ENCODE results near the gene DUSP2.

The DUSP2 gene

DNA sequence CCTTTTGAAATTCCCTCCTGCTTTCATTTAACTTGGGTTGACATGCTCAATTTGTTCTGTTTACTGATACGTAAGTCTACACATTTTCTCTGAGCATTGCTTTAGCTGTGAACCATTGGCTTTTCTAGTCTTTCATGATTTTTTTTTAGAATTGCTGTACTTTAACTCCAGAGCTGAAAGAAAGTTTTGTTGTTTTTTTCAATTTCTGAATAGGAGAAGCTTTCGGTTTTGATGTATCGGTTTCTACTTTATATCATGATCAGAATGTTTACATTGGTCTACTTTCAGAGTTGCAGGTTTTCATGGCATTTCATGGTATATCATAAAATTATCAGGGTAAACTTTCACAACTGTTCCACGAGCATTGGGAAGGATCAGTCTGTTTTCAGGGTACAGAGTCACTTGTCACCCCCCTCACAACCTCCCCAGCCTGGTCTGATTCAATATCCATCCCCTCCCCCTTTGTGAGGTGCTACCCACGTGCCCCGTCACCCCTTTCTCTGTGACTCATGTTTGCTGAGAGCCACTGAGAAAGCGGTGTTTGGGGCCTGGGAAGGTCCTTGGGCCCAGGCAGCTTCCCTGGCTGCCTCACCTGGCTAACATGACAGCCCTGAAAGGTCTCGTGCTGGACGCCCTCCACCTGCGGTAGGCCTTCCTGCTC is 14.0 kb downstream of the DUSP2 start:
- DNase-seq (ENCODE audit: low read depth), result no peak

DNA sequence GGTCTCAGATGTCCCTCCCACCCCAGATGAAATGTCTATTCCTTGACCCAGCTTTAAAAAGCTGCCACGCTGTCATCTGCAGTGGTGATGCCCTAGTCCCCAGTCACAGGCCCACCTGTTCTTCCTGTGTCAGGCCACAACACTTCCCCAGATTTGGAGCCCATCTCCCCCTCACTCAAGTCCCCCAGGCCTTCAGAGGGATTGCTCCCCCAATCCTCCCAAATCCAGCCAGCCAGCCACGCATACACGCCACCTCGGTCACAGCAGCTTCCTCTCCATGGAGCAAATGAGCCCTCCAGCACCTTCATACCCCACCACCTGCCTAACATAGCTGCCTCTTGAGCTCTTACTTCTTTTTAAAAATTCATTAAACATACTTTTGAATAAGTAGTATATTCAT is 14.8 kb downstream of the DUSP2 start:
- no peak for DNase-seq (ENCODE audit: low read depth)

DNA sequence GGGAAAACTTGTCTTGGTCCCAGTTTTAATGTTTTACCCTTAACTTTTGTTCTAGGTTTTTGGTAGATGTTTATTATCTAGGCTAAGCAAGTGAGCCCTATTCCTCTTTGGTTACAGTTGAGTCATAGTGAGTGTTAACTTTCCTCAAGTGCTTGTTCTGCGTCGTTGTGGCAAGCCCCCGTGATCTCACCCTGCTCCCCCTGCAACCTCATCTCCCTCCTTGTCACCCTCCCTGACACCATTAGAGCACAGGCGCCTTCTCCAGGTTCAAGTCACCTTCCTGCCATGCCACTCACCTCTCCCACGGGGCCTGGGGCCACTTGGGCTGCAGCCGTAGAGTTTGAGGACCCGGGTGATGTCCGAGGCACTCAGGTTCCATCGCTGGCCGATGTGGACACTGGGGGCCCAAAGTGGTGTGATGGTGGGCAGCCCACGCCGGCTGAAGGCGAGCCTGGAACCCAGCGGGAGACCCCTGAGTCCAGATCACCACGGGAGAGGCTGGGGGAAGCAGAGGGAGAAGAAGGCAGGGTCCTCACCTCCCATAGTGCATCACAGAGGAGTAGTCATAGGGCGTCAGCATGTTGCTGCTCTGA is 15.6 kb downstream of the DUSP2 start:
- DNase-seq (ENCODE audit: low read depth), result no peak

DNA sequence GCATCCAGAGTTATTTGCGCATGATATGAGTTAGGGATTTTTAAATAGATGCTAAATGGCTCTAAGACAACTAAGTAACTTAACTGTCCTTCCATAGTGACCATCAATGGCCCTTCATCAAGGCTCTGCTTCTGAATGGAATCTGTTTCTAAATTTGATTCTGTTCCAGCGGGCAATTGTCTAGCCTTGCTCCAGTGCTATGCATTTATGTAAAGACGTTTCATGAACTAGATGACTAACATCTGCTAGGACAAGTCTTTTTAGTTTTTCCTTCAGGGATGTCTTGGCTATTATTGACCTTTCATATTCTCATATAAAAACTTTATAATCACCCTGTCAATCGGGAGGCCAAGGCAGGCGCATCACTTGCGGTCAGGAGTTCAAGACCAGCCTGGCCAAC is 16.8 kb downstream of the DUSP2 start:
- no peak for DNase-seq (ENCODE audit: low read depth)

DNA sequence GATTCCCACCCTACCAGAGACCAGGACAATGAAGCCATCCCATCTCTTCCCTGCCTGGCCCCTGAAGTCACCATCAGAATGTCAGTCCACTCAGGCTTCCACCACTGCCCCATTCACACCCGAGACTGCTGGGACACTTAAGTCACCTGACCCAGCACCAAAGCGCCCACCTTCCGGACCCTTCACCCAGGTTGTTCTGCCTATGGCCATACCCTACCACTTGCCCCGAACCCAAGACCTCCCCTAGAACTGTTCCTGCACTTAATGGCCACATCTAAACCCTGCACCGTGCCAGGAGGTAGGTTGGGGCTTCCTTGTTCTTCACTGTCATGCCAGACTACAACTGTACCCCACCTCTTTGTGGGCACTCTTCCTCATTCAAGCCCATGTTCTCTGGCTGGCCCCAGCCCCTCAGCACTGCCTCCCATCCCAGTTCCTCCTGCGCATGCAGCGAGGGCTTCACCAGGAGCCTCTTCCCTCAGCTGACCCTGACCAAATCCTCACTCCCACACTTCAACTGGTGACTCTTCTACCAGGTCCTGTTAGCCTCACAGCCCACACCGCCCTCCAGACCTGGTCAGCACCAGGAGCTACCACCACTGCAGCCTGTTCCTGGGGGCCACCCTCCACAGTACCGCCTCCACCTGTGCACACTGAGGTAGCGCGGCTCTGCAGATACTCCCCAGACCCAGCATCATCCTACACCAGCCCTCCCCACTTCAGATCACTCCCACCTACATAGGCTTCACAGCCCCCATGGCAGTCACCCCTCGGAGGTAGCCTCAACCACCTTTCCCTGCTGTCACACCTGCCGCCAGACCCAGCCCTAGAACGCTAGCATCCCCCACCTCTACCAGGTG is 20.6 kb downstream of the DUSP2 start:
- no peak for DNase-seq (ENCODE audit: low read depth)

DNA sequence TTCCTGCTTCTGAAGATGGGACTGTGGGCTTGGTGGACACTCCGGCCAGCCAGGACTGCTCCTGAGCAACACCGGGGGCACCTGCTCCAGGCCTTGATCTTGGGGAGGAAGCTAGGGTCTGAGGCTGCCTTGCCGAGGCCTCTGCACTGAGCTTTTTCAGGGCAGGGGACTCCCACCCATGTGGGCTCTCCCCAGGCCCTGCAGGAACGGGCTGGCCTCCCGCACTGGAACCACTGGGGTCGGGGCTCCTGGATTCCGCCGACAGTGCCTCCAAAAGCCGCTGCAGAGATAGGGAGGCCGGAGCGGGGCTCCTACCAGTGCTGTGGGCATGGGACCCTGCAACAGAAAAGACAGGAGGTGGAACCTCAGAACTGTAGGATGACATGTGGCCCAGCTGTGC is 21.3 kb downstream of the DUSP2 start:
- no peak for DNase-seq (ENCODE audit: low read depth)

DNA sequence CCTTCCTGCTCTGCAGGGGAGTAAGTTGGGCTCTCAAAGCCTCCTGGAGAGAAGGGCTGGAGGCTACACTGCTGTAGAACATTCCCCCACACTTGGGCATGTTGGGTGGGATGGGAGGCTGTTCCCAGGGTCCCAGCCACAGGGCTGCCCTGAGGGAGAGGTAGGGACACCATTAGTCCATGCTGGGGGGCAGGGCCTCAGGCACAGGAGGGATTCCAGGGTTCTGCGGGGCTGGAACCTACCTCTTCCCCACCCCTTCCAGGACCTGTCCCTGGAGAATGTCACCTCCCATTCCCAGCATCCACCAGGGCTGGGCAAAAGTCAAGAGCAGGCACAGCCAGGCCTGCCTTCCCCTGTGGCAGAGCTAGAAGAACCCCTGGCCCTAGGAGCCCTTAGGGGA is 21.9 kb downstream of the DUSP2 start:
- DNase-seq (ENCODE audit: low read depth), result no peak

DNA sequence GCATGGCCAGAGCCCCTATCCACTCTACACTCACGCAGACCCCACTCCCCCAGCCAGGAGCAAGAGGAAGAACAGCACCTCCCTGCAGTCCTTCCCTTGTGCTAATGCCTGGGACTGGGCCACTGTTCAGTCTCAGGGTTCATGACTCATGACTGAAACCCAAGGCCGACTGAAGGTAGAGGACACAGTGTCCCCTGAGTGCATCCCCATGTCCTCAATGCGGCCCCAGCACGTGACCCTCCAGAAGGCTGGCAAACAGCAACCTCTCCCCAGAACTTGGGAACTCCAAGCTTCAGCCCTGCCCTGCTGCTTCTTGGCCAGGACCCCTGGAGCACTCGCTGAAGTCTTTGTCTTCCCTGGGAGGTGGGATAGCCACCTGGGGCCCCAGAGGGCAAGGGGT is 22.8 kb downstream of the DUSP2 start:
- DNase-seq (ENCODE audit: low read depth), result no peak

DNA sequence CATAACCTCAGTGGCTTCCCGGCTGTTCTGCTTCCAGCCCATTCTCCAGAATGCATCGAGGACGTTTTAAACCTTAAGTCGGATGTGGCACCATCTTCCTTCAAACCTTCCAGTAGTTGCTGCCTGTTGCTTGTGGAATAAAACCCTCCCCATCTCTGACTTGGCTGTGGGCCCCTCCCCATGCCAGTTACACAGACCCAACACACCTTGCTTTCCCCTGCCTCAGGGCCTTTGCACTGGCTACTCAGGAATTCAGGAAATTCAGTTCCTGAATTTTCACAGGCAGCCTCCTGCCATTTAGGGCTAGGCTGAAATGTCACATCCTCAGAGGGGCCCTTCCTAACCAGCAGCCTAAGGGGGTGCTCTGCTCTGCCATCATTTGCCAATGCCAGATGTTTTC is 23.8 kb downstream of the DUSP2 start:
- no peak for DNase-seq (ENCODE audit: low read depth)

DNA sequence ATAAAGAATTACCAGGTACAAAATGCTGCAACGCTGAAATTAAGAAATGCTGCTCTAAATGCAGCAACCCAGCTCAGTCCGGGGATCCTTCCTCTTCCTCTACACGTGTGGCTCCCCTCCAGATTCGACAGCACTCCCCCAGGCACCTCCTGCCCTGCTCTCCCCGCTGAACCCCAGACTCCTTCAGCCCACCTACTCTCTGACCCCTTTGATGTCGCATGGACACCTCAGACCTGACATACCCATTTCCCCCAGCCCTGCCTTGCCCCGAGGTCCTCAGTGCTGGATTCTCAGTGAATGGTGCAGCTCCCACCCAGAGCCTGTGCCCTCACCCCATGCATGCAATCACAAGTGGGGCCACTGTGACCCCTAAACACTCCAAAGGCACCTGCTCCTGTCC is 24.2 kb downstream of the DUSP2 start:
- no peak for DNase-seq (ENCODE audit: low read depth)

DNA sequence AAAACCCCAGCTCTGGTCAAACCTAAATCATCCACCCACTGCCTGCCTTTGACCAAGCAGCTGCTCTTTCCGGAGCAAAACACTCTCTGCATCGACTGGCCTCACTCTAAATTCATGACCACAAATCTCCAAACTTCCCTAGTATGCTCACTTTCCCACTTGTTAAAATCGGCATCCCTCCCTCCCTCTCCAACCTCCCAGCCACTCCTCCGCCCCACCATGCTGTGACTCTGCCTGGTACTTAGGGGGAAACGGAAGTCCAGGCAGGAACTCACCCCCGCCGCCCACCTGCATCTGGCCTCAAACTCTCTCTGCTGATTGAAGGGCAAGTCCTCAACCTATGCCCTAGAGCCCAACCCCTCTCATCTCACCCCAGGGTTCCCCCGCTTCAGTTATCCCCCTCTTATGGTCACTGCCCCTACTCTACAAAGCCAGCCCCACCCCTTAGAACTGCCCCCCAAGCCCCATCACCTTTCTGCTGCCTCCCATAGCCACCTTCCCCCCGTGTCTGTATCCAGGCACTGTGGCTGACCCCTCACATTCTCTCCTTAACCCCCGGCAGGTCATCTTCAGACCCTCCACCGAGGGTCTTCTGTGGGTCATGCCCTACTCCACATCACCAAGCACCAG is 25.0 kb downstream of the DUSP2 start:
- no peak for DNase-seq (ENCODE audit: low read depth)

DNA sequence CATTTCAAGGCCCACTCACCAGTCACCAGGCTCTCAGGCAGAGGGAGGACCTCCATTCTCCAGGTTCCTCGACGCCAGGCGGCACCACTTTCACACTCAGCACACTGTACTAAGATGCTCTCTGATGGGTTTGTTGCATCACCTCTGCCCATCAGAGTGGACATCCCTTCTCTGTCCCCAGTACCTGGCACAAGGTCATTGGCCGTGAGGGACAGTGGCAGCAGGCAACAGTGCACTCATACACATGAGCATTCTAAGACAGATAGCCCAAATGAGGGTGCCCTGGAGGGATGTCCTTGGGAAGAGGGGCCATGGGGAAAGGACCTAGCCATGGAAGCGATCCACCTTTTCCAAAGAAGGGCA is 25.9 kb downstream of the DUSP2 start:
- no peak for DNase-seq (ENCODE audit: low read depth)

DNA sequence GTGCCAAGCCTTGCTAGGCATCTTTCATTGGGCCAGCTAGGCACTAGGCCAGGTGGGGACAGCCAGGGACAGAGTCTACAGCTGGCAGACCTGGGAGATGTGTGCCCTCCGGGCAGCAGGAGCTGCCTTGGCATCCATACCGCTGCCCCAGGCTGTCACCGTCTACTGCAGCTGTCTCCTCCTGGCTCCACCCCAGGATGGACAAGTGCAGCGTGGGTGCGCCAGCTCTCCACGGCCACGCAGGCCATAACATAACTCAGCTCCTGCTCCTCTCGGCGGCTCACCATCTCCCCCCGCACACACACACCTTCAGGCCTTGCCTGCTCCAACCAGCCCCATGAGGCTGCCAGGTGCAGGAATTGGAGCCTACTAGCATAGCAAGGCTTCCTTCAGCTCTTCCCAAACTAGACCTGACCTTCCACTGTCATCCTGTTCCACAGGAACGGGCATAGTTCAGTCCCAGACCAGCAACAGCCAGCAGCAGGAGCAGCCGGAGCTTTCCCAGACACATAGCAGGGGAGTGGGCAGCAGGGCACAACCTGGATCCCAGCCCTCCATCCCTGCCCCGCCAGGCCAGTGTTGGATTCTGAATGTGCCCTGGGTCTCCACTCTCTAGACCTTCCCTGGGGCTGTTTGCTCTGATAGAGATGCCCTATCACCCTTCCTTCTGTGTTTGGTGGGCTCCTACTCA is 26.4 kb downstream of the DUSP2 start:
- DNase-seq (ENCODE audit: low read depth), result no peak

DNA sequence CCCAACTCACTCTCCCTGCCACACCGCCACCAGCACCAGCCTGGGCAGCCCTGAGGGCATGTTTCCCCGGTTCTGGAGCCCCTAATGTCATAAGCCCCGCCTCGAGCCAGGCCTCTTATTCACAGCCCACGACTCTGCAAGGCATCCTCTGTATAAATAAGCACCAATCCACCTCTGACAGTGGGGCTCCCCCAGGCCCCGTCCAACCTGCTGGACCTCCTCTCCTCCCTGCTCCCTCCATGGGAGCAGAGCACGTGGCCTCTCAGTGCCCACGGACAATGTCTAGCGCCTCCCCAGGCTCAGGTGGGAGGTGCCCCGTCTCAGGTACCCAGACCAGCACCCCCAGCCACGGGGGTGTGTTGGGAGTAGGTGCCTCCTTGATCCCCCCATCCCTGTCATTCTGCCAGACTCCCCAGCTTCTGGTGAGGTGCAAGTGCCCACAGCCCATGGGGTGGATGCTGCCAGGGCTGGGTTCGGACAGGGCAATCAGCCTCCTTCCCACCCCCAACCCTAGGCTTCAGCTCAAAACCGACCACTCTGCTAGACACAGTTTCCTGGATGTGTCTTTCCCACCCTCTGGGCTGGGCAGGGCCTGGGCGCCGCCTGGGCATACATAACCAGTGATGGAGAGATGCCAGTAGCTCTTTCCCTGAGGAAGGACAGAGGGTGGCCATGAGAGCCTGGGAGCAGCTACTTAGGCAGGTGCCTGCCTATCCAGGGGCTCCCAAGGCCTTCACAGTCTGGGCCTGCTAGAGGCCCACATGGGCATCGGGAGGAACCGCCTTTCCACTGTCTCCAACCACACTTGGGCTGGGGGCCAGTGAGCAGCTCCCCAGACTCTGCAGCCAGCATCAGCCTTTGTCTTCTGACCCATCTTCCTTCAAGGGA is 27.3 kb downstream of the DUSP2 start:
- no peak for DNase-seq (ENCODE audit: low read depth)

DNA sequence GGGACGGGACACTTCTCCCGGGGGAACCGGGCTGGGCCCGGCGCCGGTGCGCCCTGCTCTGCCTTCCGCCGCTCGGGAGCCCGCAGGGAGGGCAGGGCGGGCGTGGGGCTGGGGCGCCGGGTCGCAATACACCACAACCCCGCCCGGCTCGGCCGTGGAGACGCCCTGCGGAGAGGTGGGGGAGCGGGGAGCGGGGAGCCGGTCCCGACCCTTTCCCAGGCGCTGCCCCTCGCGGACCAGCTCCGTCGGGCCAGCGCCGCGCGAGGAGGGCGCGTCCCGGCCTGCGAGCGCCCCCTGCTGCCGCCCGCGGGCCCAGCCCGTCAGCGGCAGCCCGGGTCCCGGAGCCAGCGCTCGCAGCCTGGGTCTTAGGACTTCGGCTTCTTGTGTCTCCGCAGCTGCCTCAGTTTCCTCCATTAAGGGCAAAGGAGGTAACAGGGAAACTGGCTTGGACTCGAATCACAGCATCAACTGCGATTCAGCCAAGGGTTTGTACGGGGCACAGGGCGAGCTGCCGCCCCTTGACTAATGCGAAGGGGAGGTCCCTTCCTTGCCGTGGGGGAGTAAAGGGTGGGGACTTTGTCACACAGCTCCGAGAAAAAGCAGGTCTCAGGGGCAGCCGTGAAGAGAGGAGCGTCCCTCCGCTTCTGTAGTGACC is 28.2 kb downstream of the DUSP2 start:
- DNase-seq (ENCODE audit: low read depth), result no peak

DNA sequence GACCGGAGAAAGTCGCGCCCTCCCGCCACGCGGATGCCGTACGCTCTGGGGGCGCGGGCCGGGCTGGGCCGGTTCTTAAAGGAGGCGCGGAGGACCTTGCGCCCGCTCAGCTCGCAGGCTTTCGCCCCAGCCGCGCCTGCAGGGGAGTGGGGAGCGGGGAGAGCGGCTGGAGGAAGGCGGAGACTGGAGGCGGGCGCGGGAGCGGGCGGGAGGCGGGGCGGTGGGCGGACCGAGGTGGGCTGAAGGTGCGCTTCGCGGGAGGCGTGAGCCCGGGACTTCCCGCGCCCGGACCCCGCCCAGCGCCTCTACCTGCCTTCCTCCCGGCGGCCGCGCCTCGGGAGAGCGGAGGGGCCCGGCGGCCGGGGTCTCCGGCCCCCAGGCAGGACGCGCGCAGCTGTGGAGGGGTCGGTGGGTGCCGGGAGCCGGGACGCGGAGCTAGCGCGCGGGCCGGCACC is 28.8 kb downstream of the DUSP2 start, which contains the start of gene ADRA2B:
TSS of gene ADRA2B (minus strand) at position 148 of the 455 bp plus-strand sequence. CDS start 422 bp downstream, outside the sequence.
- DNase-seq (ENCODE audit: low read depth), result peak; percentile 49

DNA sequence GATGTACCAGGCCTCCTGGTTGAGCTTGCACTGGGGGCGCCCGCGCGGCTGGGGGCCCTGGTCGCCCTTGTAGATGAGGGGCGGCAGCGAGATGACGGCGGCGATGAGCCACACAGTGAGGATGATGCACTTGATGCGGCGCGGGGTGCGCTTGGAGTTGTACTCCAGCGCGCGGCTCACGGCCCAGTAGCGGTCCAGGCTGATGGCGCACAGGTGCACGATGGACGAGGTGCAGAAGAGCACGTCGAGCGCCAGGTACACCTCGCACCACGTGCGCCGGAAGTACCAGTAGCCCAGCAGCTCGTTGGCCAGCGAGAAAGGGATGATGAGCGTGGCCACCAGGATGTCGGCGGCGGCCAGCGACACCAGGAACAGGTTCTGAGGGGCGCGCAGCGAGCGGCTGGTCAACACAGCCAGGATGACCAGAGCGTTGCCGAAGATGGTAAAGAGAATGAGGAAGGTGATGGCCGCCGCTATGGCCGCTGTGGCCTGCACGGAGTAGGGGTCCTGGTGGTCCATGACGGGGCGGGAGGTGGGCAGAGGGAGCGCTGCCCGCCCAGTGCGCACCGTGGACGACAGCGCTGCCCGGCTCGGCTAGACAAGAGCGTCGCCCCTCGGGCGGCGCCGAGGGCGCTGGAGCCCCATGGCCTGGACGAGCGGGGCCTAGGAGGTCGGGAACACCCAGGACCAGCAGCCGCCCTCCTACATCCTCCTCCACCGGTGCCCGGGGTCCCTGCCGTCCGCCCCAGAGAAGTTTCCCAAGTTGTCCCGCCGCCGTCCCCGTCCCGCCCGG is 29.4 kb downstream of the DUSP2 start:
- DNase-seq (ENCODE audit: low read depth), result no peak

DNA sequence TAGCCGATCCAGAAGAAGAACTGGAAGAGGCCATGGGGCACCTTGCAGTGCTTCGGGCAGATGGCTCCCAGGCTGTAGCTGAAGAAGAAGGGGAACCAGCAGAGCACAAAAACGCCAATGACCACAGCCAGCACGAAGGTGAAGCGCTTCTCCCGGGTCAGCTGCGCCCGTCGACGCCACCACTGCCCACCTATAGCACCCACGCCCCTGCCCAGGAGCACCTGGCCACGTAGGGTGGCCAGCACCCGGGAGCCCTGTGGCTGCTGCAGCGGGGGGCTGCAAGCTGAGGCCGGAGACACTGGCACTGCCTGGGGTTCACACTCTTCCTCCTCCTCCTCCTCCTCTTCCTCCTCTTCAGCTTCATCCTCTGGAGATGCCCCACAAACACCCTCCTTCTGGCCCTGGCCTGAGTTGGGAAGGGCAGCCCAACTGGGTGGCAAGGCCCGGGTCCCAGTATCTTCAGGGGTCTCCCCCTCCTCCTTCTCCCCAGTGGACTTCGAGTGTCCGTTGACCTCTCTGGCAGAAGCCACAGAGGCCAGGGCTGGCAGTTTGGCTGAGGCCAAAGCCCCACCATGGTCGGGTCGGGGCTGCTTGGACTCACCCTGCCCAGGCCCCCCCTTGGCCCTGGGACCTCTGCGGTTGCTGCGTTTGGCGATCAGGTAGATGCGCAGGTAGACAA is 30.2 kb downstream of the DUSP2 start:
- no peak for DNase-seq (ENCODE audit: low read depth)

DNA sequence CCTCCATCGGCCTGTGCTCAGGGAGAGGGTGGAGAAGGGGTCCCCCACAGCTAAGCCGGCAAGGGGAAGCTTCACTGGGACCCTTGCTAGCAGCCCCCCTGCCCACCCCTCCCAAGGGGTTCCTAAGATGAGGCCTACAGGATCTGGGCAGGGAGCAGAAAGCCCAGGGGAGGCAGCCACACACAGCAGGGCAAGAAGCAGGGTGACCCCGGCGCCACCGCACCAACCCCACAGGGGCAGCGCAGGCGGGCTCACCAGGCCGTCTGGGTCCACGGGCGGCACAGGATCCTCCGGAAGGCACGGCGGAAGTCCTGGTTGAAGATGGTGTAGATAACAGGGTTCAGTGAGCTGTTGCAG is 30.7 kb downstream of the DUSP2 start:
- DNase-seq (ENCODE audit: low read depth), result no peak
